B cell (primary cell): ENCODE data around the gene TENM3. TPM values are rescaled to one million over a fixed set of nuclear protein-coding genes. Genes with fewer than 3 reads are reported as not detected.

Source experiments
- ATAC-seq: fragments of 200-7000 bp; cut with Tn5 transposase; one replicate; pipeline ENCODE4 v1.10.0; 2021; ENCODE audit warnings: low read depth, mild to moderate bottlenecking, moderate number of reproducible peaks, moderate library complexity
- CTCF ChIA-PET: fragments of 350-600 bp; sonication (Branson Sonifier 250); formaldehyde crosslinking; loops from one replicate; lab custom pipeline; 2021; ENCODE audit warnings: antibody characterized with exemption, inconsistent platforms; lab: Charles Lee
- POLR2A ChIA-PET: fragments of 350-600 bp; sonication (Branson Sonifier 250); formaldehyde crosslinking; loops from one replicate; lab custom pipeline; 2021; ENCODE audit warnings: antibody characterized with exemption; lab: Charles Lee
- DNase-seq: peaks from one replicate; pipeline ENCODE4 v3.0.0; 2013
- H2AFZ ChIP-seq: 2 replicates; pipeline ENCODE4 v1.6.1; 2012; ENCODE audit warnings: mild to moderate bottlenecking, low read depth, low read length; ENCODE audit not compliant: insufficient read depth, poor library complexity, severe bottlenecking
- H3K27ac ChIP-seq, 2 donors: 1 replicate in 1 of 2; 2 replicates in 1 of 2; pipeline ENCODE4 v1.5.1; 2012 to 2013; ENCODE audit warnings: low read length in 2 of 2, mild to moderate bottlenecking in 2 of 2, moderate library complexity in 1 of 2
- H3K27me3 ChIP-seq, 4 experiments: fragments of 200-600 bp in 1 of 4; sonication (generic) in 1 of 4; replicated peaks in 1 of 4; 1 replicate in 2 of 4; 2 replicates in 2 of 4; pipeline versions ENCODE4 v1.6.1 to v1.7.0; 2013 to 2016; ENCODE audit warnings: low read length in 3 of 4, mild to moderate bottlenecking in 2 of 4, mixed read lengths in 1 of 4, moderate library complexity in 1 of 4; ENCODE audit not compliant: insufficient read depth in 4 of 4, control insufficient read depth in 3 of 4; ENCODE audit errors: control extremely low read depth in 1 of 4
- H3K36me3 ChIP-seq, 2 experiments: replicated peaks in 1 of 2; 1 replicate in 1 of 2; 2 replicates in 1 of 2; pipeline versions ENCODE4 v1.6.1 to v1.7.1; 2013; ENCODE audit warnings: low read length in 1 of 2; ENCODE audit not compliant: insufficient read depth in 2 of 2, control insufficient read depth in 1 of 2; ENCODE audit errors: control extremely low read depth in 1 of 2, extremely low read depth in 1 of 2
- H3K4me1 ChIP-seq, 2 donors: fragments of 200-600 bp in 1 of 2; sonication (generic) in 1 of 2; 1 replicate in 1 of 2; 2 replicates in 1 of 2; pipeline versions ENCODE4 v1.5.1 to v1.6.1; 2013 to 2017; ENCODE audit warnings: low read length in 2 of 2; ENCODE audit not compliant: control insufficient read depth in 2 of 2, insufficient read depth in 2 of 2
- H3K4me2 ChIP-seq: replicated peaks from 2 replicates; pipeline ENCODE3; 2012; ENCODE audit warnings: mild to moderate bottlenecking, low read depth, low read length; ENCODE audit not compliant: poor library complexity, severe bottlenecking
- H3K4me3 ChIP-seq, 5 experiments: fragments of 200-600 bp in 1 of 5; sonication (generic) in 1 of 5; 1 replicate in 3 of 5; 2 replicates in 2 of 5; pipeline versions ENCODE4 v1.5.1 to v1.7.0; 2011 to 2016; ENCODE audit warnings: low read length in 4 of 5, mild to moderate bottlenecking in 4 of 5, low read depth in 2 of 5, control low read depth in 1 of 5, moderate library complexity in 1 of 5; ENCODE audit not compliant: insufficient read depth in 1 of 5; ENCODE audit errors: control extremely low read depth in 1 of 5, extremely low read depth in 1 of 5
- H3K79me2 ChIP-seq: fragments of 200-600 bp; sonication (generic); one replicate; pipeline ENCODE4 v1.6.0; 2016; ENCODE audit warnings: low read length; ENCODE audit not compliant: control insufficient read depth, insufficient read depth
- H3K9ac ChIP-seq: fragments of 200-600 bp; sonication (generic); 2 replicates; pipeline ENCODE4 v1.6.1; 2017; ENCODE audit warnings: mild to moderate bottlenecking, low read length, moderate library complexity
- H3K9me3 ChIP-seq, 3 donors: one replicate each; pipeline versions ENCODE4 v1.6.1 to v1.7.1; 2013; ENCODE audit warnings: low read length in 2 of 3; ENCODE audit not compliant: control insufficient read depth in 2 of 3, insufficient read depth in 1 of 3; ENCODE audit errors: control extremely low read depth in 1 of 3
- H4K20me1 ChIP-seq: 2 replicates; pipeline ENCODE4 v1.6.0; 2012; ENCODE audit warnings: mild to moderate bottlenecking, low read length; ENCODE audit not compliant: insufficient read depth, control insufficient read depth, poor library complexity, severe bottlenecking
- H3K27ac Mint-ChIP-seq: one replicate; pipeline ENCODE4 v1.8.0; 2021; ENCODE audit warnings: mixed read lengths
- H3K27me3 Mint-ChIP-seq: one replicate; pipeline ENCODE4 v1.8.0; 2021; ENCODE audit warnings: mixed read lengths
- H3K4me1 Mint-ChIP-seq: one replicate; pipeline ENCODE4 v1.8.0; 2021; ENCODE audit warnings: mixed read lengths
- H3K4me3 Mint-ChIP-seq: one replicate; pipeline ENCODE4 v1.8.0; 2021; ENCODE audit warnings: mixed read lengths
- H3K9me3 Mint-ChIP-seq: one replicate; pipeline ENCODE4 v1.8.0; 2022; ENCODE audit warnings: mixed read lengths; ENCODE audit not compliant: insufficient read depth
- EZH2 ChIP-seq: IDR thresholded peaks from 2 replicates; pipeline ENCODE4 v1.6.1; 2012; ENCODE audit warnings: borderline replicate concordance, low read depth, mild to moderate bottlenecking, moderate library complexity, low read length; ENCODE audit not compliant: insufficient read depth, poor library complexity, severe bottlenecking
- WGBS: methylation state at CpG from one replicate; pipeline ENCODE4 v1.1.5; 2013; ENCODE audit warnings: missing lambda C conversion rate; ENCODE audit not compliant: insufficient coverage; 5-methylcytosine and 5-hydroxymethylcytosine counted together
- intact Hi-C: fragments of 100-400 bp; cut with micrococcal nuclease; formaldehyde crosslinking; loops from one replicate; pipeline ENCODE4 v1.10.0; 2022
- polyA plus RNA-seq: library from polyadenylated mRNA; depleted of rRNA; stranded (reverse); fragments of >200 nt; gene quantifications from 2 replicates; pipeline ENCODE4 v1.2.3, GENCODE V29; 2012
- total RNA-seq, 2 donors: library from RNA; stranded (reverse); fragments of 120-200 nt in 1 of 2; gene quantifications; 1 replicate in 1 of 2; 2 replicates in 1 of 2; pipeline versions ENCODE4 v1.2.3 to v1.2.4, GENCODE V29; 2013 to 2022
- TF ChIP-seq, protein P1 (sequence below): fragments of 200-600 bp; IDR thresholded peaks from one replicate; pipeline ENCODE4 v1.8.0; 2022; ENCODE audit warnings: antibody characterized with exemption, mild to moderate bottlenecking

The TENM3 gene
- total and polyA plus RNA-seq, 2 donors (not counting 1 experiment from before 2014, with no cell fraction given) = not detected

DNA sequence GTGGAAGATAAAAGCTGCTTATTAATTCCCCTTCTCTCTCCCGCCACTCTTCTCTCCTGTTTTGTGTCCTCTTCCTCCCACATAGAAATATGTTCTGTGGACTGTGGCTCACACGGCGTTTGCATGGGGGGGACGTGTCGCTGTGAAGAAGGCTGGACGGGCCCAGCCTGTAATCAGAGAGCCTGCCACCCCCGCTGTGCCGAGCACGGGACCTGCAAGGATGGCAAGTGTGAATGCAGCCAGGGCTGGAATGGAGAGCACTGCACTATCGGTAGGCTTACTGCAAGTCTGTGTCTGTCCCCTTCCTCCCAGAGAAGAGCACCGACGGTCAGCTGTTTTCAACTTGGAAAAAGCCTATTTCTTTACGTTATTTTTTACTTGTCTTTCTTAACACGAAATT is 444.9 kb downstream of the TENM3 start:
- Mint-ChIP-seq H3K4me3 (no peak overlapping the region), H3K4me1 (no peaks in the 10 kb centered on the region), H3K9me3 (no peaks in the 10 kb centered on the region), H3K27me3 (peaks cover 9% of the 10 kb centered on the region), H3K27ac (no peak overlapping the region)
- Histone ChIP-seq H3K36me3 (no peaks in the 10 kb centered on the region), H3K79me2 (no peaks in the 10 kb centered on the region), H3K4me3 (no peak overlapping the region), H2AFZ (no peak overlapping the region), H4K20me1 (no peaks in the 10 kb centered on the region), H3K4me1 (no peaks in the 10 kb centered on the region), H3K27me3 (no peaks in the 10 kb centered on the region), H3K4me2 (no peak overlapping the region), H3K9ac (no peak overlapping the region), H3K27ac (no peak overlapping the region), H3K9me3 (peaks cover 0 to 3% (median 0%) of the 10 kb centered on the region in 3 donors)
- no peak for TF ChIP-seq EZH2
- TF ChIP-seq, protein P1, sequence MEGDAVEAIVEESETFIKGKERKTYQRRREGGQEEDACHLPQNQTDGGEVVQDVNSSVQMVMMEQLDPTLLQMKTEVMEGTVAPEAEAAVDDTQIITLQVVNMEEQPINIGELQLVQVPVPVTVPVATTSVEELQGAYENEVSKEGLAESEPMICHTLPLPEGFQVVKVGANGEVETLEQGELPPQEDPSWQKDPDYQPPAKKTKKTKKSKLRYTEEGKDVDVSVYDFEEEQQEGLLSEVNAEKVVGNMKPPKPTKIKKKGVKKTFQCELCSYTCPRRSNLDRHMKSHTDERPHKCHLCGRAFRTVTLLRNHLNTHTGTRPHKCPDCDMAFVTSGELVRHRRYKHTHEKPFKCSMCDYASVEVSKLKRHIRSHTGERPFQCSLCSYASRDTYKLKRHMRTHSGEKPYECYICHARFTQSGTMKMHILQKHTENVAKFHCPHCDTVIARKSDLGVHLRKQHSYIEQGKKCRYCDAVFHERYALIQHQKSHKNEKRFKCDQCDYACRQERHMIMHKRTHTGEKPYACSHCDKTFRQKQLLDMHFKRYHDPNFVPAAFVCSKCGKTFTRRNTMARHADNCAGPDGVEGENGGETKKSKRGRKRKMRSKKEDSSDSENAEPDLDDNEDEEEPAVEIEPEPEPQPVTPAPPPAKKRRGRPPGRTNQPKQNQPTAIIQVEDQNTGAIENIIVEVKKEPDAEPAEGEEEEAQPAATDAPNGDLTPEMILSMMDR = no peak
- CTCF ChIA-PET = no interaction called here
- DNase-seq (no peak), ATAC-seq (no peak)
- intact Hi-C loops = no loop called here
- POLR2A ChIA-PET = no interaction called here
- WGBS = 76% methylated on average over 9 of the region's 14 CpGs

DNA sequence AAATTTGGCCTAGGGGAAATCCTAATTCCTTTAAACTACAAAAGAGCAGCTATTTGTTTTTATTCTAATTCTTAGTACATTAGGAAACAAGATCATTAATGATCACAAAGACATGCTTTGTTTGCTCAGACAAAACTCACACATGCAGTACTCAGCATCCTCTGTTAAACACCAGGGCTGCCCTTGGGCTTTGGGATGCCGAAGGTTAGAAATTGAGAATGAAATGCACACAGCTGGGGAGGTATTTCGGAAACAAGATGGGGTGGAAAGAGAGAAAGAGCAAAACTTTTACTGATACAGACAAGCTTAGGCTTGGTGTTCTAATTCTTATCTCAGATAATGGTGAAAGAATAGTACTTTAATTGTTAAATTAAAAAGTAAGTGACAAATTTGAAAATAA is 451.3 kb downstream of the TENM3 start:
- H2AFZ ChIP-seq = no peak overlapping the region
- no peak overlapping the region for H3K27ac Mint-ChIP-seq
- intact Hi-C loops = no loop called here
- CTCF ChIA-PET = interaction anchor here (0.8 kb wide), 1 partner anchor 10 kb away, joined by 3 read pairs; no protein-coding TSS in a partner anchor
- no peak overlapping the region for H3K4me2 ChIP-seq
- no peak for ATAC-seq
- 90% methylated on average over 2 of the region's 2 CpGs for WGBS
- H4K20me1 ChIP-seq = no peaks in the 10 kb centered on the region
- H3K27me3 Mint-ChIP-seq = peaks cover 9% of the 10 kb centered on the region
- H3K4me3 Mint-ChIP-seq = no peak overlapping the region
- no peaks in the 10 kb centered on the region for H3K27me3 ChIP-seq
- H3K36me3 ChIP-seq = no peaks in the 10 kb centered on the region
- TF ChIP-seq, protein P1 = no peak
- TF ChIP-seq EZH2 = no peak
- no peaks in the 10 kb centered on the region for H3K9me3 Mint-ChIP-seq
- DNase-seq = no peak
- H3K9ac ChIP-seq = no peak overlapping the region
- POLR2A ChIA-PET = no interaction called here
- H3K4me3 ChIP-seq = no peak overlapping the region
- no peak overlapping the region for H3K27ac ChIP-seq
- H3K4me1 Mint-ChIP-seq = no peaks in the 10 kb centered on the region
- H3K79me2 ChIP-seq = no peaks in the 10 kb centered on the region
- H3K9me3 ChIP-seq = peaks cover 0 to 7% (median 0%) of the 10 kb centered on the region in 3 donors
- H3K4me1 ChIP-seq = no peaks in the 10 kb centered on the region
